Testis (tissue), 3 donors: ENCODE measurements around the gene IL6R. TPM values are rescaled to one million over a fixed set of nuclear protein-coding genes. Genes with fewer than 3 reads are reported as not detected.

Experiments used
- DNase-seq: peaks from one replicate; pipeline ENCODE4 v3.0.0-alpha.2; 2019
- H3K27ac ChIP-seq, 2 donors: fragments of 200-600 bp; sonication (generic); one replicate each; pipeline ENCODE4 v1.5.1; 2019
- H3K27me3 ChIP-seq: fragments of 200-600 bp; sonication (generic); one replicate; pipeline ENCODE4 v1.5.1; 2019
- H3K36me3 ChIP-seq: fragments of 200-600 bp; sonication (generic); one replicate; pipeline ENCODE4 v1.5.1; 2017; ENCODE audit warnings: low read depth; ENCODE audit errors: missing control alignments
- H3K4me1 ChIP-seq: fragments of 200-600 bp; sonication (generic); one replicate; pipeline ENCODE4 v1.5.1; 2019
- H3K4me3 ChIP-seq, 2 donors: fragments of 200-600 bp; sonication (generic); one replicate each; pipeline ENCODE4 v1.5.1; 2017 to 2019
- H3K9me3 ChIP-seq: fragments of 200-600 bp; sonication (generic); one replicate; pipeline ENCODE4 v1.5.1; 2017
- POLR2A ChIP-seq: fragments of 450-650 bp; IDR thresholded peaks from one replicate; pipeline ENCODE4 v1.6.1; 2017; ENCODE audit warnings: antibody characterized with exemption, mild to moderate bottlenecking, moderate library complexity
- WGBS, 2 donors: methylation state at CpG; one replicate each; pipeline ENCODE4 v1.1.5; 2018; 5-methylcytosine and 5-hydroxymethylcytosine counted together
- intact Hi-C: fragments of 100-400 bp; cut with DNase I; formaldehyde crosslinking; loops from one replicate; pipeline ENCODE4 v1.15.1; 2023; ENCODE audit warnings: low total_unique reads
- polyA plus RNA-seq: library from polyadenylated mRNA; stranded (reverse); fragments of 350-450 nt; fragmentation: Illumina TruSeq; extraction: RNeasy Lipid Tissue Mini Kit (QIAGEN cat#74804); gene quantifications from one replicate; pipeline ENCODE4 v1.2.3, GENCODE V29; 2014; ENCODE audit warnings: low read depth, low replicate concordance; ENCODE audit not compliant: insufficient read depth
- total RNA-seq, 2 donors: library from RNA; depleted of rRNA; stranded (reverse); fragments of >200 nt; gene quantifications; one replicate each; pipeline ENCODE4 v1.2.3, GENCODE V29; 2016
- TF ChIP-seq, protein P1 (sequence below), 3 experiments: fragments of 450-650 bp in 2 of 3; fragments of 200-600 bp in 1 of 3; sonication (generic) in 1 of 3; IDR thresholded peaks; one replicate each; pipeline ENCODE4 v1.5.1; 2016 to 2019; ENCODE audit warnings: antibody characterized with exemption in 3 of 3, mild to moderate bottlenecking in 2 of 3, moderate library complexity in 1 of 3

The IL6R gene
- total and polyA plus RNA-seq, 3 donors from 2014 or later, result 8.5 to 29.7 (median 25.0) TPM

DNA sequence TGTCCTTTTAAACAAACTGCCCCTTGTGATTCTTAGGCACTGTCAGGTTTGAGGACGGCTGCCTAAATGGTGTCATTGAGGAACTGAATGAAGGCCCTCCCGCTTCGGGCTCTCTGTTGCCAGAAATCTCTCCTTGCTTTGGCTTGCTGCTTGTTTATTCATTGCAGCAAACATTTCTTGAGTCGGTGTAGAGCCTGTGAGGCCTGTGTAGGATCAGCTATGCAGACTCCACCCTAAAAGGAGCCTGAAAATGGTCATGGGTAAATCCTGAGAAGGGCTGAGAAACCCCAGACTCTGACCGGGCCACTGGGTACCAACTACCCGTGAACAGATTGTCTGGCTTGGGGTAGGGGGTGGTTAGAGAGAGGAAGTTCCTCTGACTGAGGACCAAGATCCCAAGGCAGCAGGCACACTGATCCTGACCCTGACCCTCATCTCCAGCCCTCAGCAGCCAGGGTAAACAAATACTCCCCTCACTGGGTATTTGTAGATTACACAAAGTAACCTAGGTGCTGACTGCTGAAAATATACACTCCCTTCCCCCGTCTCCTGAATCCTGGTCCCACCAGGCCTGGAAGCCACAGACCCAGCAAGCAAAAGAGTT is 3.1 kb downstream of the IL6R start:
- peak overlapping the region; percentile 68 to 88 for H3K27ac ChIP-seq
- TF ChIP-seq, protein P1, sequence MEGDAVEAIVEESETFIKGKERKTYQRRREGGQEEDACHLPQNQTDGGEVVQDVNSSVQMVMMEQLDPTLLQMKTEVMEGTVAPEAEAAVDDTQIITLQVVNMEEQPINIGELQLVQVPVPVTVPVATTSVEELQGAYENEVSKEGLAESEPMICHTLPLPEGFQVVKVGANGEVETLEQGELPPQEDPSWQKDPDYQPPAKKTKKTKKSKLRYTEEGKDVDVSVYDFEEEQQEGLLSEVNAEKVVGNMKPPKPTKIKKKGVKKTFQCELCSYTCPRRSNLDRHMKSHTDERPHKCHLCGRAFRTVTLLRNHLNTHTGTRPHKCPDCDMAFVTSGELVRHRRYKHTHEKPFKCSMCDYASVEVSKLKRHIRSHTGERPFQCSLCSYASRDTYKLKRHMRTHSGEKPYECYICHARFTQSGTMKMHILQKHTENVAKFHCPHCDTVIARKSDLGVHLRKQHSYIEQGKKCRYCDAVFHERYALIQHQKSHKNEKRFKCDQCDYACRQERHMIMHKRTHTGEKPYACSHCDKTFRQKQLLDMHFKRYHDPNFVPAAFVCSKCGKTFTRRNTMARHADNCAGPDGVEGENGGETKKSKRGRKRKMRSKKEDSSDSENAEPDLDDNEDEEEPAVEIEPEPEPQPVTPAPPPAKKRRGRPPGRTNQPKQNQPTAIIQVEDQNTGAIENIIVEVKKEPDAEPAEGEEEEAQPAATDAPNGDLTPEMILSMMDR (IDR thresholded peaks at IDR 0.05), result no peak
- TF ChIP-seq POLR2A, result no peak
- H3K27me3 ChIP-seq, result no peaks in the 10 kb centered on the region
- H3K36me3 ChIP-seq, result no peaks in the 10 kb centered on the region
- peaks cover 30% of the 10 kb centered on the region for H3K4me1 ChIP-seq
- DNase-seq, result no peak
- no peak overlapping the region for H3K4me3 ChIP-seq
- 46 to 69% methylated on average over 7 of the region's 7 CpGs for WGBS, 2 donors
- H3K9me3 ChIP-seq, result no peaks in the 10 kb centered on the region
- intact Hi-C loops, result loop anchor here (10.0 kb wide), 1 partner anchor 67 kb away; no protein-coding TSS in a partner anchor

DNA sequence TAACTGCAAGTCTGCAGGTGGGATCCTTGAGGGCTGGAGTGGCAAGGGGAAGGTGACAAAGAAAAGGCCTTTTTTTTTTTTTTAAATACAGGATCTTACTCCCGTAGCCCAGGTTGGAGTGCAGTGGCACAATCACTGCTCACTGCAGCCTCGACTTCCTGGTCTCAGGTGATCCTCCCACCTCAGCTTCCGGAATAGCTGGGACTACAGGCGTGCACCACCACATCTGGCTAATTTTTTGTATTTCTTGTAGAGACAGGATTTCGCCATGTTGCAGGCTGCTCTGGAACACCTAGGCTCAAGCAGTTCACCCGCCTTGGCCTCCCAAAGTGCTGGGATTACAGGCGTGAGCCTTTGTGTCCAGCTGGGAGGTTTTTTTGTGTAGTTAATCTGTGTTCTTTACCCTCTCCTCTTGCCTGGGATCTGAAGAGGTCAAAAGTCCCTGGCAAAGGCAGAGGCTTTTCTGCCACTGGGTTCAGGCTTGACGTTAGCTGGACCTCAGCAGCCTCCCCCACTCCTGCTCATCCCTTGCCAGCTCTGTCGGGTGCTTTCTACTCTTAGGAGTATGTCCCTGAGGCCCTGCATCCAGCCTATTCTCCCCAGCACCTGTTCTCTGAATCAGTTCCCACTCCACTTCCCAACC is 5.2 kb downstream of the IL6R start:
- no peaks in the 10 kb centered on the region for H3K9me3 ChIP-seq
- H3K27ac ChIP-seq, result no peak overlapping the region
- TF ChIP-seq, protein P1 (IDR thresholded peaks at IDR 0.05), result no peak
- TF ChIP-seq POLR2A, result no peak
- H3K27me3 ChIP-seq, result no peaks in the 10 kb centered on the region
- DNase-seq, result peak; percentile 72
- intact Hi-C loops, result no loop called here
- peaks cover 34% of the 10 kb centered on the region for H3K4me1 ChIP-seq
- no peak overlapping the region for H3K4me3 ChIP-seq
- H3K36me3 ChIP-seq, result no peaks in the 10 kb centered on the region
- 69 to 83% methylated on average over 9 of the region's 9 CpGs for WGBS, 2 donors

DNA sequence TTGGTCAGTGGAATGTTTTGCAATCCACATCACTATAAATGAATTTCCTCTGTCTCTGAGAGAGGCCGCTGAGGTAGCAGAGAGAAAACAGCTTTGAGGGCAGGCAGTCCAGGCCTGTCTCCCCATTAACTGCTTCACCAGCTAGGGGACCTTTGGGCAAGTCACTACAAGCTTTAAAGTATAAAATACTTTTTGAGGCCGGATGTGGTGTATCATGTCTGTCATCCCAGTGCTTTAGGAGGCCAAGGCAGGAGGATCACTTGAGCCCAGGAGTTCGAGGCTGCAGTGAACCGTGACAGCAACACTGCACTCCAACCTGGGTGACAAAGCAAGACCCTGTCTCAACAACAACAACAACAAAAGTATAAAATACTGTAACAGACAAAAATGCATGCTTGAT is 6.4 kb downstream of the IL6R start:
- intact Hi-C loops, result no loop called here
- 85% methylated on average over 4 of the region's 4 CpGs for WGBS, 2 donors
- TF ChIP-seq, protein P1 (IDR thresholded peaks at IDR 0.05), result no peak
- TF ChIP-seq POLR2A, result no peak
- no peaks in the 10 kb centered on the region for H3K9me3 ChIP-seq
- DNase-seq, result no peak
- peaks cover 26% of the 10 kb centered on the region for H3K4me1 ChIP-seq
- H3K36me3 ChIP-seq, result no peaks in the 10 kb centered on the region
- no peak overlapping the region for H3K27ac ChIP-seq
- H3K4me3 ChIP-seq, result no peak overlapping the region
- no peaks in the 10 kb centered on the region for H3K27me3 ChIP-seq

DNA sequence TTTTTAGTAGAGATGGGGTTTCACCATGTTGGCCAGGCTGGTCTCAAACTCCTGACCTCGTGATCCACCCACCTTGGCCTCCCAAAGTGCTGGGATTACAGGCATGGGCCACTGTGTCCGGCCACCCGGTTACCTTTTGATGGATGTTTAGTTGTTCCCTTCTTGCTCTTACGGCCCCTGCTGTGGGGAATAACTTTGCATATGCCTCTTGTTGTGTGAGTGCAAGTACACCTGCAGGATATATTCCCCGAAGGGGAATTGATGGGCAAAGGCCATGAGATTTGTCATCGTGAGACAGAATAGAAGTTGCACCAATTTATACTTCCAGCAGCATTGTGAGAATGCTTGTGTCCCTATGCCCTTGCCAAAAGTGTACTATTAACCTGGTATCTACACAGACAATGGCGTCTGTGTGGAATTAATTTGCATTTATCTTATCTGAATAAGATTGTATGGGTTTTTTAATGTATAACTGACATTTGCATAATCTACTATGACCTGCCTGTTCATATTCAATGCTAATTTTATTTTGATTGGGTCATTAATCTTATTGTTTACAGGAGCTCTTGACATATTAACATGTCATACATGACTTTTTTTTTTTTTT is 8.1 kb downstream of the IL6R start:
- no peaks in the 10 kb centered on the region for H3K36me3 ChIP-seq
- H3K4me3 ChIP-seq, result no peak overlapping the region
- intact Hi-C loops, result no loop called here
- no peaks in the 10 kb centered on the region for H3K27me3 ChIP-seq
- peaks cover 14% of the 10 kb centered on the region for H3K4me1 ChIP-seq
- no peak for DNase-seq
- H3K27ac ChIP-seq, result no peak overlapping the region
- TF ChIP-seq POLR2A, result no peak
- TF ChIP-seq, protein P1 (IDR thresholded peaks at IDR 0.05), result no peak
- 83 to 90% methylated on average over 7 of the region's 7 CpGs for WGBS, 2 donors
- H3K9me3 ChIP-seq, result no peaks in the 10 kb centered on the region
